ENCODE measurements around the gene ADIPOR2. TPM values are rescaled to one million over a fixed set of nuclear protein-coding genes. Genes with fewer than 3 reads are reported as not detected.
A peak's percentile ranks its signal among the peaks of the same experiment; 100 is the strongest.

The ADIPOR2 gene
- polyA plus RNA-seq, 2 of the 4 experiments (the other 2 are of a cell fraction), result 60.4 to 65.4 TPM

- TF ChIP-seq, protein P1, sequence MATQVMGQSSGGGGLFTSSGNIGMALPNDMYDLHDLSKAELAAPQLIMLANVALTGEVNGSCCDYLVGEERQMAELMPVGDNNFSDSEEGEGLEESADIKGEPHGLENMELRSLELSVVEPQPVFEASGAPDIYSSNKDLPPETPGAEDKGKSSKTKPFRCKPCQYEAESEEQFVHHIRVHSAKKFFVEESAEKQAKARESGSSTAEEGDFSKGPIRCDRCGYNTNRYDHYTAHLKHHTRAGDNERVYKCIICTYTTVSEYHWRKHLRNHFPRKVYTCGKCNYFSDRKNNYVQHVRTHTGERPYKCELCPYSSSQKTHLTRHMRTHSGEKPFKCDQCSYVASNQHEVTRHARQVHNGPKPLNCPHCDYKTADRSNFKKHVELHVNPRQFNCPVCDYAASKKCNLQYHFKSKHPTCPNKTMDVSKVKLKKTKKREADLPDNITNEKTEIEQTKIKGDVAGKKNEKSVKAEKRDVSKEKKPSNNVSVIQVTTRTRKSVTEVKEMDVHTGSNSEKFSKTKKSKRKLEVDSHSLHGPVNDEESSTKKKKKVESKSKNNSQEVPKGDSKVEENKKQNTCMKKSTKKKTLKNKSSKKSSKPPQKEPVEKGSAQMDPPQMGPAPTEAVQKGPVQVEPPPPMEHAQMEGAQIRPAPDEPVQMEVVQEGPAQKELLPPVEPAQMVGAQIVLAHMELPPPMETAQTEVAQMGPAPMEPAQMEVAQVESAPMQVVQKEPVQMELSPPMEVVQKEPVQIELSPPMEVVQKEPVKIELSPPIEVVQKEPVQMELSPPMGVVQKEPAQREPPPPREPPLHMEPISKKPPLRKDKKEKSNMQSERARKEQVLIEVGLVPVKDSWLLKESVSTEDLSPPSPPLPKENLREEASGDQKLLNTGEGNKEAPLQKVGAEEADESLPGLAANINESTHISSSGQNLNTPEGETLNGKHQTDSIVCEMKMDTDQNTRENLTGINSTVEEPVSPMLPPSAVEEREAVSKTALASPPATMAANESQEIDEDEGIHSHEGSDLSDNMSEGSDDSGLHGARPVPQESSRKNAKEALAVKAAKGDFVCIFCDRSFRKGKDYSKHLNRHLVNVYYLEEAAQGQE (IDR thresholded peaks at IDR 0.05), result no peak
- TF ChIP-seq ATOH8 (CRISPR knock-in tag; IDR thresholded peaks at IDR 0.05; ENCODE audit: low read depth) (no peak), CTCF (IDR thresholded peaks at IDR 0.05) (peak; percentile 98), POLR2A (IDR thresholded peaks at IDR 0.05; ENCODE audit: low read length) (peak; percentile 87), HMGXB4 (CRISPR knock-in tag; IDR thresholded peaks at IDR 0.05; ENCODE audit: borderline replicate concordance) (no peak), PBX3 (IDR thresholded peaks at IDR 0.05) (no peak), FOSB (CRISPR knock-in tag; IDR thresholded peaks at IDR 0.05) (no peak), SREBF2 (IDR thresholded peaks at IDR 0.05) (no peak), MAFK (IDR thresholded peaks at IDR 0.05; ENCODE audit: partially characterized antibody) (no peak), FOSL2 (IDR thresholded peaks at IDR 0.05) (no peak), FOSL2 (CRISPR knock-in tag; IDR thresholded peaks at IDR 0.05) (no peak), USF2 (IDR thresholded peaks at IDR 0.05) (no peak), HDAC2 (IDR thresholded peaks at IDR 0.05) (no peak), SMC3 (IDR thresholded peaks at IDR 0.05) (peak; percentile 99), CHD4 (IDR thresholded peaks at IDR 0.05; ENCODE audit: borderline replicate concordance) (no peak), KDM5A (IDR thresholded peaks at IDR 0.05) (no peak), TFCP2L1 (CRISPR knock-in tag; IDR thresholded peaks at IDR 0.05) (no peak), RNF2 (IDR thresholded peaks at IDR 0.05; ENCODE audit: borderline replicate concordance, low read depth) (no peak)
- TF ChIP-seq, protein P2, sequence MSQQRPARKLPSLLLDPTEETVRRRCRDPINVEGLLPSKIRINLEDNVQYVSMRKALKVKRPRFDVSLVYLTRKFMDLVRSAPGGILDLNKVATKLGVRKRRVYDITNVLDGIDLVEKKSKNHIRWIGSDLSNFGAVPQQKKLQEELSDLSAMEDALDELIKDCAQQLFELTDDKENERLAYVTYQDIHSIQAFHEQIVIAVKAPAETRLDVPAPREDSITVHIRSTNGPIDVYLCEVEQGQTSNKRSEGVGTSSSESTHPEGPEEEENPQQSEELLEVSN (IDR thresholded peaks at IDR 0.05; ENCODE audit: borderline replicate concordance, low read depth), result peak; percentile 83; the same call in 1 of the 2 replicates
Measured at GRCh38 chr12:1795785-1796514, 105.1 kb downstream of the ADIPOR2 start (continued).
